ENCODE measurements around the gene PKNOX2. TPM values are rescaled to one million over a fixed set of nuclear protein-coding genes. Genes with fewer than 3 reads are reported as not detected.

Gene PKNOX2
- total and polyA plus RNA-seq, 4 donors, result 0.14 to 0.29 (median 0.24) TPM

DNA sequence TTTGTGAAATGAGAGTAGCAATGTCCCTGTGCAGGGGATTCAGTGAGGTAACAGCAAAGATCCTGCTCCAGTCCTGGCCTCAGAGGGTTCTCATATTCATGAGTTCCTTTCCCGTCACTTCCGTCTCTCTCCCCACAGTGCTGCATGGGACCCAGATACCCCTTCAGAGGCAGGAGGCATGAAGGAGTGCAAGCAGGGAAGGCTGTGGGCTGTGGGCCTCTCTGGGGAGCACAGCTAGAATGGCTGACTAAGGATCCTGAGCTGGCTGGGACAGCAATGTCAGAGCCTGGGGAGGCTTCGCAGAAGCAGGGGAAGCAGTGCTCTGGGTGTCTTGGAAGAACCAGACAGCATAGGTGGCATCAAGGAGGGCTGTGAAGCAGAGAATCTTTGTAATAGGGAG lies 13.0 kb downstream of the PKNOX2 start:
- Histone ChIP-seq H3K4me1 (ENCODE audit: control insufficient read depth in 4 of 4, insufficient read depth in 4 of 4, low read length in 3 of 4) (no peaks in the 10 kb centered on the region), H3K4me3 (ENCODE audit: low read depth in 1 of 3, low read length in 3 of 3) (no peak overlapping the region), H3K27ac (ENCODE audit: low read depth in 1 of 2, low read length in 2 of 2) (no peak overlapping the region), H3K36me3 (ENCODE audit: control insufficient read depth in 4 of 4, insufficient read depth in 3 of 4, low read depth in 1 of 4, low read length in 3 of 4) (no peaks in the 10 kb centered on the region), H3K9ac (ENCODE audit: low read depth in 1 of 2, low read length in 2 of 2) (no peak overlapping the region), H3K27me3 (ENCODE audit: control insufficient read depth in 4 of 4, insufficient read depth in 4 of 4, low read length in 3 of 4) (peaks cover 0 to 1% (median 0%) of the 10 kb centered on the region in 4 donors), H3K9me3 (ENCODE audit: control insufficient read depth in 4 of 4, low read length in 3 of 4) (no peaks in the 10 kb centered on the region)
- TF ChIP-seq GABPA (IDR thresholded peaks at IDR 0.05 in 1 of 2, conservative IDR thresholded peaks at IDR 0.05 in 1 of 2) (no peak), TAF1 (conservative IDR thresholded peaks at IDR 0.05) (no peak), ZBTB33 (IDR thresholded peaks at IDR 0.05) (no peak), JUND (IDR thresholded peaks at IDR 0.05) (no peak), MAX (IDR thresholded peaks at IDR 0.05) (no peak), FOXA1 (IDR thresholded peaks at IDR 0.05) (no peak), SP1 (IDR thresholded peaks at IDR 0.05) (no peak), RAD21 (IDR thresholded peaks at IDR 0.05) (no peak), FOXA2 (IDR thresholded peaks at IDR 0.05) (no peak), REST (IDR thresholded peaks at IDR 0.05) (no peak), HNF4G (IDR thresholded peaks at IDR 0.05) (no peak)
- no peak for DNase-seq (ENCODE audit: low spot score)
- WGBS, result 86% methylated on average over 3 of the region's 3 CpGs

GRCh38 chr11:125179346-125179745 lies 14.8 kb downstream of the PKNOX2 start:
- no peak for DNase-seq (ENCODE audit: low spot score)
- Histone ChIP-seq H3K4me1 (ENCODE audit: control insufficient read depth in 4 of 4, insufficient read depth in 4 of 4, low read length in 3 of 4) (no peaks in the 10 kb centered on the region), H3K9ac (ENCODE audit: low read depth in 1 of 2, low read length in 2 of 2) (no peak overlapping the region), H3K4me3 (ENCODE audit: low read depth in 1 of 3, low read length in 3 of 3) (no peak overlapping the region), H3K27me3 (ENCODE audit: control insufficient read depth in 4 of 4, insufficient read depth in 4 of 4, low read length in 3 of 4) (peaks cover 0 to 3% (median under 1%) of the 10 kb centered on the region in 4 donors), H3K36me3 (ENCODE audit: control insufficient read depth in 4 of 4, insufficient read depth in 3 of 4, low read depth in 1 of 4, low read length in 3 of 4) (no peaks in the 10 kb centered on the region), H3K27ac (ENCODE audit: low read depth in 1 of 2, low read length in 2 of 2) (no peak overlapping the region), H3K9me3 (ENCODE audit: control insufficient read depth in 4 of 4, low read length in 3 of 4) (no peaks in the 10 kb centered on the region)
- 71% methylated on average over 9 of the region's 9 CpGs for WGBS
- no peak for TF ChIP-seq FOXA2 (IDR thresholded peaks at IDR 0.05)
- TF ChIP-seq TAF1 (conservative IDR thresholded peaks at IDR 0.05), result no peak
- TF ChIP-seq EGR1 (IDR thresholded peaks at IDR 0.05; ENCODE audit: low read depth in 2 of 2), result no peak
- no peak for TF ChIP-seq YY1 (IDR thresholded peaks at IDR 0.05)
- TF ChIP-seq JUND (IDR thresholded peaks at IDR 0.05), result no peak
- no peak for TF ChIP-seq MAX (IDR thresholded peaks at IDR 0.05)
- no peak for TF ChIP-seq HNF4A (conservative IDR thresholded peaks at IDR 0.05)
- no peak for TF ChIP-seq SP1 (IDR thresholded peaks at IDR 0.05)
- TF ChIP-seq RAD21 (IDR thresholded peaks at IDR 0.05), result no peak
- no peak for TF ChIP-seq HNF4G (IDR thresholded peaks at IDR 0.05)
- TF ChIP-seq NR2F2 (IDR thresholded peaks at IDR 0.05), result no peak
- no peak for TF ChIP-seq FOXA1 (IDR thresholded peaks at IDR 0.05)
- no peak for TF ChIP-seq ATF3 (IDR thresholded peaks at IDR 0.05)
- TF ChIP-seq RXRA (IDR thresholded peaks at IDR 0.05), result no peak
- TF ChIP-seq REST (IDR thresholded peaks at IDR 0.05), result no peak
- no peak for TF ChIP-seq ZBTB33 (IDR thresholded peaks at IDR 0.05)
